Measurements from ENCODE around the gene HIP1.
"Not testable (repeated sequence)": the region's sequence is repeated elsewhere in the genome, so short reads cannot be mapped to it uniquely, and the experiment has no call there.

The HIP1 gene

DNA sequence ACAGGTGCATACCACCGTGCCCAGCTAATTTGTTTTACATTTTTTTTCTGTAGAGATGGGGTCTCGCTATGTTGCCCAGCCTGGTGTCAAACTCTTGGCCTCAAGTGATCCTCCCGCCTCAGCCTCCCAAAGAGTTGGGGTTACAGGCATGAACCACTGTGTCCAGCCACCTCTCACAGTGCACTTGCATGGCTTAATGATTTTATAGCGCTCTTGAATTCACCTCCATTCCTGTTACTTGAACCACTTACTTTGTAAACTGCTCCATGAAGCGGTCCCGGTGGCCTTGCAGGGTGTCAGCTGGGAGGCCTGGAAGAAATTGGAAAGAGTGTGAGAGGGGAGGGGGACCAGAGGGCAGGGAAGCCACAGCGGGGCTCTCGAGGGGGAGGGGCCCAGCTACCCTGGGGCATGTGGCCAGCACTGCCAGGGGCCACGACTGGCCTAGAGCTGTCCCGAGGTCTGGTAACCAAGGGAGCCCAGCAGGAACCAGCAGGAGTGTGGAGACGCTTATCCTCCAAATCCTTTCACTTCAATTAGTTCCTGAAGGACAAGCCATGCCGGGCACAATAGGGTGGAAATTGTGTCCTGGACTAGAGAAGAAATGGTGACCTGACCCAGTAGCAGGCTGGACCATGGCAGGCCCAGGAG, 170.7 kb downstream of the HIP1 start:
- no peak for DNase-seq

DNA sequence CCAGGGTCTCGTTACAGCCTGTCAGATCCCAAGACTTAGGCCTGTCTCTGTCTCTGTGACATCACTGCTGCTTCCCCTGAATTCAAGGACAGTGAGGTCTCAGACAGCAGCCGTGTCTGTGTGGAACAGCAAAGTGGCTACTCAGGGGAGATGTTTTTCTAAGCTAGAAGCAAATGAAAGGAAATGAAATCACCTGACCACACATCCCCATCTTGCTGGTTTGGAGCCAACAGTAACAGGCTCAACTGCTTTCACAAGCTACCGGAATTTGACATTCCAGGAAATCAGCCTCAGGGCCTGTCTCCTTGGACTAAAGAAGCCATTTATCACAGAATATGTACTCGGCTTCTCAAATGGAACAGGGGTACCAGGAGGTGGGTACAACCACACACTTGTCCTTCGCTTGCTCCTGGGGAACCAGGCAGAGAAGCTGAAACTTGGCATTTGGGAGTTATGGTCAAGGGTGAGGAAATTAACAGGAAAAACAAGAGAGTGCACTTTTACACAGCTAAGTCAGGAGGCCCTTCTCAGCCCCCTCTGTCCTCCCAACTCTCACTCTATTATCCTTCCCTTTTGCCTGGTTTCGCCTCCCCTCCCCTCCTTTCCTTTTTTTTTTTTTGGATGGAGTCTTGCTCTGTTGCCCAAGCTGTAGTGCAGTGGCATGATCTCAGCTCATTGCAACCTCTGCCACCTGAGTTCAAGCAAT, 173.5 kb downstream of the HIP1 start:
- no peak for DNase-seq

DNA sequence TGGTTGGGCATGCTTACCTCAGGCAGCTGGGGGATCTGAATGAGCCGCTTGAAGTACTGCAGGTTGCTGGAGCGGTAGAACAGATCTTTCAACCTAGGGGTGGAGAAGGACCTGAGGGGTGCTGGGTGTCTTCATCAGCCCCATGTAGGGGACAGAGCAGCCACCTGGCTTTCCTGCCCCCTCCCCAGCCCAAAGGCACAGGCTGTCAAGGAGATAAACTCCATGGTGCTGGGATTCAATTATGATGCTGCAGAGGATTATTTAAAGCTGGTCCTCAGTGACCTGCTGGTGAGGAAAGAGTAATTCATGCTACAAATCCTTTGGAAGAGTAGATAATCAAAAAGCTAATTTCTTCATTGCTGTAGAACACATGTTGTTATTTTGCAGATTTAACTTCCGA, 175.6 kb downstream of the HIP1 start:
- DNase-seq: no peak

DNA sequence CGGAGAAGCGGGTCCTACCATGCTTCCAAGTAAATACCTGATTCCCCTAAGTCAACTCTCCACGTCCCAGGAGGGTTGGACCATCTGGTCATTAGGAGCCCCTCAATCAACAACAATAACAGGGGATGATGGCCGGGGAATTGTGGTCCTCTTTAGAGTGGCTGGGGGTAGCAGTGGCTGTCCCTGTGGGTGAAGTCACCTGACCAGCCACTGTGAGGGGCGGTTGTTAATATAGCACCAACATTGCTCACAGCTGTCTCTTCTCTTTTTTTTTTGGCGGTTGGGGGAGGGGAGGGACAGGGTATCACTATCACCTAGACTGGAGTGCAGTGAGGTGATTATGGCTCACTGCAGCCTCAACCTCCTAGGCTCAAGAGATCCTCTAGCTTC, 178.8 kb downstream of the HIP1 start:
- no peak for DNase-seq

DNA sequence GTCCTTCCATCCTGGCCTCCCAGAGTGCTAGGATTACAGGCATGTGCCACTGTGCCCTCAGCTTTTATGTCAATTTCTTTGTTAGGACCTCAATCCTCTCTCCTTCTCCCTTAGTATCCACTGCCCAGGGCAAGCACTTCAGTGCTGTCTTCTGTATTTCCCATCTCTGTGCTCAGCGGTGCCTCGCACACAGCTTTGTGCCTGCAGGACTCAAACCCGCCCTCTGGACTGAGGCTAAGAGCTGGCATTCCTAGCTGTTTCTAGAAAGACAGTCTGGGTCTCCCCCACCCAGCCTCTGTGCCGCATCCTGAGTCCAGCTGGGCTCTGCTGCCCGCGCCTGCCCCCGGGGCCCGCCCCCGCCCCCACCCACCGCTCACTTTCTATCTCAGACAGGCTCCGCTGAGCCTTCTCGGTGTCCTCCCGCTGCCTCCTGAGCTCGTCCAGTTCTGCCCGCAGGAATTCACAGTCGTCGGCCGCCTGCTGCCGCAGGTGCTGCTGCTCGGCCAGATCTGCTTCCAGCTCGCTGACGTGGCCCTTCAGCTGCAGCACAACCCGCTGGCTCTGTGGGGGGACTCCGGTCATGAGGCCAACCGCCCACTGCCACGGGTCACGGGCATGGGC, 179.3 kb downstream of the HIP1 start:
- no peak for DNase-seq

DNA sequence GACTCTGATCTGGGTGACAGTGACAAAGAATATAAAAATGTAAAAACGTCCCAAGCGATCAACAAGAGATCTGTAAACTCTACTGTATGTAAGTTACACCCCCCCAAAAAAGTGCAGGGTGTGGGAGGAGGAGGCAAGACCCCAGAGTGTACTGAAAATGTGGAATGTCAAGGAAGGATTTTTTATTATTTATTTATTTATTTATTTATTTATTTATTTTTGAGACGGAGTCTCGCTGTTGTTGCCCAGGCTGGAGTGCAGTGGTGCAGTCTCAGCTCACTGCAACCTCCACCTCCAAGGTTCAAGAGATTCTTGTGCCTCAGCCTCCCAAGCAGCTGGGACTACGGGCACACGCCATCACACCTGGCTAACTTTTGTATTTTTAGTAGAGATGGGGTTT, 181.9 kb downstream of the HIP1 start:
- DNase-seq: not testable (repeated sequence)

DNA sequence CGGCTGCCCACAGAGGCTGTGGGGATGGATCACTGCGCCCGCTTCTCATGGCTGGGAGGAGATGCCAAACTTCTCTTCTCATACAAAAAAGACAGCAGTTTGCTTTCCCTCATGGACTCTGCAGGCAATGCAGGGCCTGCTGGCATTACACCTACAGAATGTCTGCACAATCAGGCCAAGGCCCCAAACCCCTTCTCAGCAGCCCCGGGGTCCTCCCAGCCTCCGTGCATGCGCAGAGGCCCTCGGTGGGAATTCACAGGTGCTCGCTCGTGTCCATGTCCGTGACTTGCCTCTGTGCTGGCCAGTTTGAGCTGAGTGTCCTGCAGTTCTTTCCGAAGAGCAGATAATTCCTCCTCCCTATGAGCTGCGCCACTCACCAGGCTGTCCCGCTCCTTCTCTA, 183.0 kb downstream of the HIP1 start:
- no peak for DNase-seq

DNA sequence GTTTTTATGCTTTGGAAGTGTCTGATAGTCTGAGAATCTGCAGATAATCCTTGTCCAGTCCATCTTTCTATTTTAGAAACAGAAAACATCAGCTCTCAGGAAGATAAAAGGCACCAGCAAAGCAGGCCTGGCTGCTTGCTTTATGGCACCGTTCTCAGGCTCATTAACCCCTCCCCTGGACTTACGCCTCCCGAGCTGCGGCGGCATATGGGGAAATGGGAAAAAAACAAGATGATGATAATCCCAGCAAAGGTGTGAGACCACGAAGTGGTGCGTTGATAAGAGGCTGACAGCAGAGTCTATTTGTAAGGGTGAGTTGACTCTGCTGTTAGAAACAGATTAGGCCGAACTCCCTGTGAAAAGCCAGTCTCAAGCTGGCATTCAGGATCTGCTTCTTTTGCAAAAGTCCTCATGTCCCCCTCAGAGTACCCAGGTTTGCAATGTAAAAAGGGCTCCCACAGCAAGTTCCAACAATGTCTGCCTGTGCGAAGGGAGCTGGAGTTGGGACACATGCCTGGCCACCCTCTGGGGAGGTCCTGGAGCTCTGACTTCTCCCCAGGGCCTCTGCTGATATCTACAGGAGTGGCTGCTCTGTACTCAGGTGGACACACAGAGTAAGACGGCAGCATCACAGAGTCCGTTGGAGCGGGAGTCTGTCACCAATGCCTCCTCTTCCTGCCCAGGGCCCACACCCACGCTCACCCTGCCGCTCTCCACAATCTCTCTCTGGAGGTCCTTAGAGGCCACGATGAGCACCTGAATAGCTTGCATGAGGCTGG, 192.3 kb downstream of the HIP1 start:
- DNase-seq: no peak

DNA sequence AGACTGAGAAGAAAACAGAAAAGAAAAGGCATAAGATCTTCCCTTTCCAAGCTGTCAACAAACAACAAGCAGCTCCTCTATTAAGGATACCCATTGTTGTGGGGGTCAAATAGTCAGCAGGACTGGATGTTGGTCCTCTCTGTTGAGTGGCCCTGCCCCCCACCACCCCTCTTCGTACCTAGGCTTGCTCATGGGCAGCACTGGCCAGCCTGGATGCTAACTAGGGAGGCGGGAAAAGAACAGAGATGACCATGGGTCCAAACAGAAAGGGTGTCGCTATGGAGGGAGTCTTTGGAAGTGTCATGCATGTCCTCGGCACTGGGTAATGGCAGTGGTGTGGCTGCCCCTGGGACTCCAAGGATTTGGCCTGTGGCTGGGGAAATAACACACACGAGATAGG, 201.0 kb downstream of the HIP1 start:
- DNase-seq: no peak

DNA sequence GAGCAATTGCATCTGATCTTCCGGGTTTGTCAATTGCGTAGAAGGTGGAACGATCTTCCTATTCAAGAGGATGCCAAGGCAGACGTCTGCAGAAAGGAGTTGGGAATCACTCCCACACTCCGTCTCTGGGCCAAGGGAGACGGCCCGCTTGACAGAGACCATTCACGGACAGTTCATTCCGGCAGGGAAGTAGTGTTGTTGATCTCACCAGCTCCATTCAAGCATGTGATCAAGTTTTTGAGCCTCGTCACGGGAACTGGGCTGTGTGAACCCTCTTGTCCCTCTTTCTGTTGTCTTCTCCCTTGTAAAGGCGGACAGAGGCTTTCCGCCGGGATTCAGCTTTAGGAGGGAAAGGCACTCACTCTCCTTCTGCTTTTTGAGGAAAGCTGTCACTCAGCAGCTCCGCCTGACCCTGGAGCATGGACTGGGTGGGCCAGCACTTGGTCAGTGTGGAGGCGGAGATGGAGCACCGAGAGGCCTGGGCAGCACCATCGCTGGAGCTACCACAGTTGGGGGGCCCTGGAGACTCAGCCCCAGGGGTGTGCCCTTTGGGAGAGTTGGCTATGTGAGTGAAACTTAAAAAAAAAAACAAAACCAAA, 201.7 kb downstream of the HIP1 start:
- no peak for DNase-seq

DNA sequence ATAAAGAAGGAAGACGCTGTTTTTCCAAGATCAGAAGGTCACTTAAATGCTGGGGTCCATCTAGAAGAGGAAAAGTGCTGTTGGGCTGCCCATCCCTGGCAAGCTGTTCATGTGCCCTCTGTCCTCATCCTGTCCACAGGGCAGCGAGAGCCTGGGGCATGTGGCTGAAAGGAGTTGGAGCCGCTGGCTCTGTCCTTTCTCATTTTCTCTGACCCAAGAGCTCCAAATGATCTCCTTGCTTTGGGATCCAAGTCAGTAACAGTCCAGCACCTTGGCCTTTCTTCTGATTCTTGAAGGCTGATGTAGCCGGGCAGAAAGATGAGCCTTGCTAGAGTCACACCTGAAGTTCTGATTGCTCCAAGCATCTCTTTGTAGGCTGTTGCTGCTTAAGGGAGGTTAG, 202.2 kb downstream of the HIP1 start:
- DNase-seq: no peak

DNA sequence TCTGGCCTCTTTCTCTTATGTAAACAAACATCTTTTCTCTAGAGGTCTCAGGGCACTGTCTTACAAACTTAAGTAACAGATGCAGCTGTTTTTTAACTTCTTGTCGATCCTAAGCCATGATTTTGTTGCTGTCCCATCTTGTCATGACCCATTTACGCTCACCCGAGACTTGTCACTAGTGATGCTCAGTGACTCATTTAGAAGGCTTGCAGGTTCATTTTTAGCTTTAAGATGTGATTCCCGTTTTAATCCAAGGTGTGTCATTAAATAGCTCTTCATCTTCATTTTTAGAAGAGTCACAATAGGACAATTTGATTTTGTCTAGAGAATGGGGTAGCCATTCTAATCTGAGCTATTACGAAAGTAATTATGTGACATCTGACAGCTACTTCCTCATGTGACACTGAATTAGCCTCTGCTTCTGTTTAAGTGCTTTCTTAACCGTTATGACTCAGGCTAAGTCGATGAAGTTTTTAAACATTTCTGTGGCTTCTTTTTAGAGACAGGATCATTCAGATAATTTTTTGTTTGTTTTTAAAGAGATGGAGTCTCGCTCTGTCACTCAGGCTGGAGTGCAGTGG, 203.9 kb downstream of the HIP1 start:
- no peak for DNase-seq

DNA sequence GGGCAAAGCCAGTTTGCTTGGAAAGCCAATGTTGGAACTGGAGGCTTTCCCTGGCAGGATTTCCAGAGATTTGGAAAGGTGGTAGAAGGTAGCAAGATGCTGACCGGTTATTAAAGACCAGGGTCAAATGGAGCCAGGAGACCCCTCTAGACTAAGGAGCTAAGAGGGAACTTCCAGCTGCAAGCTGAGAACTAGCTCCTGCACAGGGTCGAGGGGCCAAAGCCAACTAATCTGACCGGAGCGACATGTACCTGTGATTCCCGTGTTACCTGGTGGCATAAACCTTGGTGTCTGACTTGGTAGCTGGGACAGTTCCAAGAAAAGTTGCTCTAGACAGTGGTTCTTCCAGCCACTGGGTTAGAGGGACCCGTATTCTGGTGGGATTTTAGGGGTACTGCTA, 204.8 kb downstream of the HIP1 start:
- DNase-seq: no peak

DNA sequence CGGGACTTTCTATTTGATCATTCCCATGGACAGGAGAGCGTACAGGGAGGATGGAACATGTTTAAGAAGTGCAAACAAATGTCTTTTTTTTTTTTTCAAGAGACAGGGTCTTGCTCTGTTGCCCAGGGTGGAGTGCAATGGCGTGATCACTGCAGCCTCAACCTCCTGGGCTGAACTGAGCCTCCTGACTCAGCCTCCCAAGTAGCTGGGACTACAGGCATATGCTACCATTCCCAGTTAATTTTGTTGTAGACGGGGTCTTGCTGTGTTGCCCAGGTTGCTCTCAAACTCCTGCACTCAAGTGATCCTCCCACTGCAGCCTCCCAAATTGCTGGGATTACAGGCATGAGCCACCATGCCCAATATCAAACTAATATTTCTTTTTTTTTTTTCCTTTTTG, 206.1 kb downstream of the HIP1 start:
- DNase-seq: no peak

DNA sequence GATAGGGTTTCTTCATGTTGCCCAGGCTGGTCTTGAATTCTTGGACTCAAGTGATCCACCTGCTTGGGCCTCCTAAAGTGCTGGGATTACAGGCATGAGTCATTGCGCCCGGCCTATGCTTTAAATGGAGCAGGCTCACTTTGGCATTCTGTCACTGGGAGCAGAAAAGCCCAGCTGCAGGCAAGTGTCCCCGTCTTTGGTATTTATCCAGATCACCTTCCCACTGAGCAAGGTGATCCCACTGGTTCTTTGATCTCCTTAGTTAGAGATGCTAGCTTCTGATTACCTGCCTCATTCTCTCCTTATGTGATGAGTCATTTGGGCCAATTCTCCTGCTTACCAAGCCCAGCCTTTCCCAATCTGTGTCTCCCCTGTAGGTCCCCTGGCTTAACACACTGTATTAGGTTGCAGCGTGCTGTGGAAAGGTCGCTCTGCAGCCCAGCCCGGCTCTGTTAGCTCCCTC, 207.4 kb downstream of the HIP1 start:
- no peak for DNase-seq

DNA sequence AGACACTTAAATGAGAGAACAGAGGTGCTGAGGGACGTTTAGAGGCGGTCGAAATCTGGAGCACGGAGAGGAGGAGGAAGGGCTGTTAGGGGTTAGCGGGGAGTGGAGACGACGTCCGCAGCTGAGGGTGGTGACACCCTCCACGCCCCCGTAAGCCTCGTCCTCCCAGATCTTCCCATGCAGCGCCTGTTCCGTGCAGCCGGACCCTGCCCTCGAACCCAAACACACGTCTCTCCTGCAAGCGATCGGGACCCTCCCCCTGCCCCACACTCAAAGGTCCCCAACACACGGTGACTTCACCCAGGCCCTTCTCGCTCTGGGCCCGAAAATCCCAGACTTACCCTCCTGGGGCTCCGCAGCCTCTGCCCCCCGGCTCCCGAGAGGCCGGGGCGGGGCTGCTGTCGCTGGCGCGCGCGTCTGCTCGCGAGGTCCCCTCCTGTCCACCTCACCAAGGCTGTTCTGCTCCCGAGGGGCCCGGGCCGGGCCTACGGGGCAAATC, 211.5 kb downstream of the HIP1 start:
- not testable (repeated sequence) for DNase-seq

DNA sequence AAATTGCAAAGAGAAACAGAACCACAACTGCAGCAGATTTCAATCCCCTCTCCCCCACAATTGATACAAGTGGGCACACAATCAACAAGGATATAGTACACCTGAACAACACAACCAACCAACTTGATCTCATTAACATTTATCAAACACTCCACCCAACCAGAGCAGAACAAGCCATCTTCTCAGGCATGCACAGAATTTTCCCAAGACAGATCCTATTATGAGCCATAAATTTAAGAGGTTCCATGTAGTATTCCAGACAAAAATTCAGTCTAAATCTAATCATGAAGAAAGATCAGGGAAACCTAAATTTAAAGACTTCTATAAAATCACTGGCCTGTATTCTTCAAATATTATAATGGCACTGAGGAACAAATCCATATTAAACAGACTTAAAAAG, 217.0 kb downstream of the HIP1 start:
- DNase-seq: not testable (repeated sequence)

DNA sequence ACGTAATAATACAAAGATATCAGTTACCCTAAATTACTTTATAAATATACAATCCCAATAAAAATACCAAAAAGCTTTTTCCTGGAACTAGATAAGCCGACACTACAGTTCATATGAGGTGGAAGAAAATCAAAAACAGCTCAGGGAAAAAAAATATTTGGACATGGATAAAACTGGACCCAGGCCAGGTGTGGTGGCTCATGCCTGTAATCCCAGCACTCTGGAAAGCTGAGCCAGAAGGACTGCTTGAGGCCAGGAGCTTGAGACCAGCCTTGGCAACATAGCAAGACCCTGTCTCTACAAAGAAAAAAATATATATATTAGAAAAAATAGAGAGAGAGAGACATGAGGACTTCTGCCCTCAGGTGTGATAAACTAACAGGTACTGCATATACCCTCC, 219.9 kb downstream of the HIP1 start:
- DNase-seq: not testable (repeated sequence)

DNA sequence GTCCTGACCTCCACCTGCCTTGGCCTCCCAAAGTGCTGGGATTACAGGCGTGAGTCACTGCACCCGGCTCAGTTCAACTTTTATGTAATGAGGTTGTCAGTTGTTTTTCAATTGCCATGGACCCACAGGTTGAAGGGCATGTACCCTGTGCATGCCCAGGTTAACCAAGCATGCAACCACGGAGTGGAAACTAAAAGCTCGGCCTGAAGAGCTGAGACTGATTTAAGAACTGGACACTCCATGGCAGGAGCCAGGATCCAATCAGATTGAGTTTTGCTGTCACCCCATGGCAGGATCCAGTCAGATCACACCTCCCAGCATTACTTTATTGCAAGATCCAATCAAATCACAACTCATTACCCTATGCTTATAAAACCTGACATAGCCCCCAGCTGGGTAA, 229.7 kb downstream of the HIP1 start:
- DNase-seq: not testable (repeated sequence)

DNA sequence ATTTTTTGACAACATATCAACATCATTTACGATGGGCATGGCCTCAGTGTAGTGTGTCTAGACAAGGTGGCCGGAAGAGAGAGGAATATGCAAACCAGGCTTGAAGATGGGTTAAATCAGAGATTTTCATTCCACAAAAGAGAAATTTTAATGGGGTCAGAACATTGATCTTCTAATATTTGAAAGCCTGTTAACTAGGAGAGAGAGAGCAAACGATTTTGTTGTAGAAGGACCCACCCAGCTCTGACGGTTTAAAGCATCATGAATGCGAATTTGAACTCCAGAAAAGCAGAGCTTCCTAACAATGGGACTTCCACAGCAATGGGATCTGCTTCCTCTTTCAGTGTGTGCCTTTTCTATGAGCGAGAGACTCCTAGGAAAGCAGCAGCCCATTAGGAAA, 246.7 kb downstream of the HIP1 start, which contains the start of gene SPDYE5:
Gene SPDYE5 (plus strand): TSS at position 301 of the 400 bp plus-strand sequence. CDS start 1,728 bp downstream, outside the sequence.
- not testable (repeated sequence) for DNase-seq

DNA sequence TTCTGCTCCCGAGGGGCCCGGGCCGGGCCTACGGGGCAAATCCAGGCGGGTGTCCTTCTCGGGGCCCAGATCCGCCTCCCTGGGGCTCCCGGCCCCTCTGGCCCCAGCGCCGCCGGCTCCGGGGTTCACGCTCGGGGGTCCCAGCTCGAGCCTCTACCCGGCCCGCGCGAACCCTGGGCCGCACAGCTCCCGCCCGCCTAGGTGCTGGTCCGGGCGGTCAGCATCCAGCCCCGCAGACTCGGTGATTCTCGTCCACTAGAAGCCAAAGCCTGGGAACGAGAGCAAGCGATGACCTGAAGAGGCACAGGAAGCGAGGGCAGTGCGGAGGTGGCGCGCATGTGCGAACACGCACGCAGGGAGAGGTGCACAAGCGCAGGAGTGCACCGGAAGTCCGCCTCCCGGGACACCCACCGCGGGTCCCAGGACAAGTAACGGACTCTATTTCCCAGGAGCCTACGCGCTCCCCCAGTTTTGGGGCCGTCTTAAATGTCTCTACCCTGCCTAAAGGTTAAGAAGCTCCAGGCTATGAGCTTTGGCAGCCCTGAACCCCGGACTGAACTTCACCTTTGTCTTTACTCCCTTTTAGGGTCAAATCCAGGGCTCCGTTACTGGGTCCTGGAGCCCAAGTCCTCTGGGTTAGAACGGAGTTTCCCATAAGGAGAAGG, 252.6 kb downstream of the HIP1 start, which contains the start of gene POM121C:
Gene POM121C (minus strand): TSS at position 321 of the 665 bp plus-strand sequence. CDS start 44,803 bp downstream, outside the sequence.
- peak; percentile 31 for DNase-seq

All from NCI-H1417 treated with DMSO at 0.1 percent for 48 hours (cell line).